NCI-H510A treated with DMSO at 0.1 percent for 48 hours (cell line): ENCODE measurements around the gene HECTD4.
"Not testable (repeated sequence)": the region's sequence is repeated elsewhere in the genome, so short reads cannot be mapped to it uniquely, and the experiment has no call there.

Experiments used
- DNase-seq: peaks from one replicate; lab custom pipeline; 2025; lab: John Stamatoyannopoulos, UW

Gene HECTD4, protein sequence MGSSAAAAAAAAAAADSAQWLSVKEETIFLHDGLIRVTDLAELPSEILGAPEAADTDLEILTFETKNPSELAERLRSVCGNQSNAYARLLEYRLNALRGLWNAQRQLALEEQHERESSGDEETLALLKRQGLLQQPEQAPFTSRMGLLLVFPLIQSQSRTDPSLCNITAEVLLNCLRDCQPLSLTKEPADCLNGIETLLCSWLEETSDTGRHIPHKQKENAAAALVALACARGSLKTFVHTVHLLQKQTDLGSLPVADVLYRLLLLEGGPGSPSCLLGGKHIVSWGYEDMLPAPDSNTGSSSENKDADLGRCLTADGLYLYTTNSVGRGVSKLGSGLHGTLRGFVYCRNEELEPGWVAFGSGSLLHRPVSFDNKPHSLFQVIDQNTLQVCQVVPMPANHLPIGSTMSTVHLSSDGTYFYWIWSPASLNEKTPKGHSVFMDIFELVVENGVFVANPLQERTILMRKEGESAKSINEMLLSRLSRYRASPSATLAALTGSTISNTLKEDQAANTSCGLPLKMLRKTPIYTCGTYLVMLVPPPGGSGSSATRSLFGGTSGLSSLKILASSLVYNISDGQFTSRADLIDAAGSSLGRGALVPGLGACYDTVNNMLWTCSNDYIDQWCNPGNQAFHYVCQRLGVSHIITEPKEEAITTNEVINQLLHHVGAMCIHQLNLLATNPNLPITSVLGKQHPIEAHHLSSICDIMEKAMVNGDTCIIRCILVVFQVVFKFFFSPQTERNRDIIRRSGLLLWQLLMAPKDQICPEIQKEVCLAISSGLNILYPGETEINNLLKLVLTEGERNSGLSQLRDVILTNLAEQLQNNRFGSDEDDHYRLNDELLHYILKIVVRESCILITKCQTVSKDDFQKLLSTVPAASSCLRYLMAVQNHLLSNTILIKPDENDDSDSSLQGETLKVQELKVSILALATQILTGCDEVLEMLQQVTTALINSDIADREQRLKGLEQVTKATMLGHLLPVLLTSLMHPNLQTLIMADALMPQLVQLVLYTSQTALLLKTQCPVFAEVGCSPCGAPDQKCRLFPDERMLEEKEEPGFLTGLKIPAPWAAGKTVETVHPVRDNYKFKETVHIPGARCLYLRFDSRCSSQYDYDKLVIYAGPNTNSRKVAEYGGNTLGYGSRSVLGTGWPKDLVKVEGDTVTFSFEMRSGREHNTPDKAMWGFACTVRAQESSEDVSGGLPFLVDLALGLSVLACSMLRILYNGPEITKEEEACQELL (N-terminal part only)

DNA sequence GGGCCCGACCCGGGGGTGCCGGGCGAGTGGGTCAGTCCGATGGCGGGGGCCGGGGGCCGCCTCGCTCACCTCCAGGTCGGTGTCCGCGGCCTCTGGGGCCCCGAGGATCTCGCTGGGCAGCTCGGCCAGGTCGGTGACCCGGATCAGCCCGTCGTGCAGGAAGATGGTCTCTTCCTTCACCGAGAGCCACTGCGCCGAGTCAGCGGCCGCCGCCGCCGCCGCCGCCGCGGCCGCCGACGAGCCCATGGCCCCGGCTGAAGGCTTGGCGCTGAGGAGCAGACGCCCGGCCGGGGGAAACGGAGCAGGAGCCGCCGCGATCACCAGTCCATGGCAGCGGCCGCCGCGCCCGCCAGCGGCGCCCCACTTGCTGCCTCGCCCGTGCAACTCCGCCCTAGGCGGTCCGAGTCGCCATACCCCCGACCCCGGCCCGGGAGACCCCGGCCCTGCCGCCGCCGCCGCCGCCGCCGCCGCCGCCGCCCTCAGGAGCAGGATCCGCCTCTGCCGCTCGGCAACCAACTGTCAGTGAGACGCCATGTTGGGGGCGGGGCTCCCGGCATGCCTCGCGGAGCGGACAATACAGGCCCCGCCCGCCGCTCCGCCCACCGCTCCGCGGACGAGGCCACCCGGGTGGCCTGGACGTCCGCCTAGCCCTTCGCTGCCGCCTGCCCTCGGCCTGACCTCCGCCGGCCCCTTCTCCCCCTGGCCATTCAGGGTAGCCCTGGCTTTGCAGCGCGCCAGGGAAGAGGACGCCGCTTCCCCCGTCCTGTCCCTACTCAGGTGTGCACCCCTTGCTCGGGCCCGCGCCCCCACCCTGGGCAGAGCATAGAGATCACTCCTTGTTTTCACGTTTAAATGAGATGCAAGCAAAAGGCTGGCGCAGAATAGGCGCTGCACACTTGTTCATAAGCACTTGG, at the start of gene HECTD4:
Gene HECTD4, minus strand, starts transcription at position 549 of the 914 bp plus-strand sequence. Its CDS starts 303 bp downstream, at position 246.
- peak; percentile 90 for DNase-seq

DNA sequence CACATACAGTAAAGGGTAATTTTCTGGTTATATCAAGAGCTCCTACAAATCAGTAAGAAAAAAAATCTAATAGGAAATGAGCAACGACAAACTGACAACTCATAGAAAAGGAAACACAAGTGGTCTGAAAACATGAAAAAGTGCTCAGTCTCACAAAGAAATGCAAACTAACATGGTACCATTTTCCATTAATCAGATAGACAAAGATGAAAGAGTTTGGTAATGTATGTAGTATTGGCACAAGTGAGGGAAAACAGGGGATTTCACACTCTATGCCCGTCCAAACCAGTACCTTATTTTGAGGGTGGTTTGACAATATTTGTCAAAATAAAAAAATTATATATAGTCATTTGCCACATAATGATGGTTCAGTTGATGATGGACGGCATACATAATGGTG, 49.7 kb upstream of the HECTD4 start:
- DNase-seq: no peak

DNA sequence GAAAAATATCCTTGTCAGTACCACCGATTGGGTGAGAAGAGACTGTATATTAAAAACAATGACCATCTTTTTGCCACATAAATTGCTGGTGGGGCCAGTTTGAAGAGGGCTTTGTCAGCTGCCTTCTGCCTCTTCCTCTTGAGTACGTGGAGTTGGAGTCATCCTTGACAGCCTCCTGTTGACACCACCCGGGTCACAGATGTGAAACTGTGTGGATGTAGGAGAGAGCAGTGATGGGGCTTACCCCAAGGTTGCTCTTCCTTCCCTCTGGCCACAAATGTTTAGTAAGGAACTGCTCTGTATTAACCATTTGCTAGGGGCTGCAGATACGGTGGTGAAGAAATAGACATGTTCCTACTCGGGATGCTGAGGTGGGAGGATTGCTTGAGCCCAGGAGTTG, 48.7 kb upstream of the HECTD4 start:
- DNase-seq: no peak

DNA sequence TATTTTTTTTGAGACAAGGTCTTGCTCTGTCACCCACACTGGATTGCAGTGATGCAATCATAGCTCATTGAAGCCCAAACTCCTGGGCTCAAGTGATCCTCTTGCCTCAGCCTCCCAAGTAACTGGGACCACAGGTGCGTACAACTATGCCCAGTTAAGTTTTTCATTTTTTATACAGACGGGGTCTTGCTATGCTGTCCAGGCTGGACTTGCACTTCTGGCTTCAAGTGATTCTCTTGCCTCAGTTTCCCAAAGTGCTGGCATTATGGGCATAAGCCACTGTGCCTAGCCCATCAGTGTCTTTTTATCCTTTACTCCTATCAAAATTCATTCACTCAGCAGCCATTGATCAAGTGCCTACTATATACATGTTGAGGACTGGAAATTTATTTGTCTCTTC, 45.5 kb upstream of the HECTD4 start:
- no peak for DNase-seq

DNA sequence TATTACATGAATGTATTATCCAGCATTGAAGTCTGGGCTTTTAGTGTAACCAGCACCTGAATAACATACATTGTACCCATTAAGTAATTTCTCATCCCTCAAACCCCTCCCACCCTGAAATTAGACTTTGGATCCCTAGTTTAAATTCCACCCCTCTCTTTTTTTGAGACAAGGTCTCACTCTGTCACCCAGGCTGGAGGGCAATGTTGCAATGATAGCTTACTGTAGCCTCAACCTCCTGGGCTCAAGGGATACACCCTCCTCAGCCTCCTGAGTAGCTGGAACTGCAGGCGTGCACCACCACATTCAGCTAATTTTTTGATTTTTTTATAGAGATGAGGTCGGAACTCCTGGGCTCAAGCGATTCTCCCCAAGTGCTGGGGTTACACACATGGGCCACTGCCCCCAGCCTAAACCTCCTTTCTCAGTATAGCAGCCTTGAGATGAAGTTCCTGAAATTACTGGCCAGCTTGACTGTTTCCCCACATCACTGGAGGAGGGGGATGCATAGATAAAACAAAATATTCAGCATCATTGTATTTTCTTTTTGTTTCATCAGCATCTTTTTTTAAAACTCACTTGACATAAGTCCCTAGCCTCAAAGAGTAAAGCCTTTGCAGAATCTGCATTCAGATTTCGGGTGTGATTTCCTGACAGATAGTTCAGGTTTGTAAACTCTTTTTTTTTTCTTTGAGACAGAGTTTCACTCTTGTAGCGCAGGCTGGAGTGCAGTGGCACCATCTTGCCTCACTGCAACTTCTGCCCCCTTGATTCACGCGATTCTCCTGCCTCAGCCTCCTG, 43.6 kb upstream of the HECTD4 start:
- DNase-seq: no peak

DNA sequence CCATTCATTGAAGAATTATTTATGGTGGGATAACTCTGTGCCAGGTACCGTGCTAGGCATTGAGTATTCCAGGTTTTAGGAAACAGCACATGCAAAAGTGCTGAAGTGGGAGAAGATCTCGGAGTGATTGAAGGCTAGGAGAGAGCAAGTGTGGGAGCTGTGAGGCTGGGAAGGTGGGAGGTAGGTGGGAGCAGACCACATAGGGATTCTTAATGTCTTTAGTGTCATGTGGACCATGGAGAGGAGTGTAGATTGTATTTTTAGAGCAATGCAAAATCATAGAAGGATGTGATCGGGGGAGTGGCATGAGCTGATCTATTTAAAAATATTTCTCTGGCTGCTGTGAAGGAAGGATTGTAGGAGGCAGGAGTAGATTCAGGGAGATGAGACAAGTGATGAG, 41.9 kb upstream of the HECTD4 start:
- DNase-seq: no peak

DNA sequence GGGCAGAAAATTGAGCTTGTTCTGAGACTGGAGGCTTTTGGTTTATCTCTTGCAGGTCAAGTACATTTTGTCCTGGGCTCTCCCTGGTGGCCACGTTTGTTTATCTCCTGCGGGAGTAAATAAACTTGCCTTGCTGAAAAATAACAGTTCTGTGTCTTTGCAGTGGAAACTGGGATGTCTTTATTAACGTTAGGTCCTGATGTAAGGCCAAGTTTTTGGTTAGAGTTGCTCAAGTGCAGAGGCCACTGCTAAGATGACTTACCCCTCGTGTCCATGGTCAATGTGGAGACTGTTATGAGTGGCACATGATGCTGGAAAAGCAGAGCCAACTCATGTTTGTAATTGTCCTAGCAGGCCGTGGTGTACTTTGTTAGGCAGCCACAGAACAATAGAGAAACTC, 40.3 kb upstream of the HECTD4 start:
- no peak for DNase-seq

DNA sequence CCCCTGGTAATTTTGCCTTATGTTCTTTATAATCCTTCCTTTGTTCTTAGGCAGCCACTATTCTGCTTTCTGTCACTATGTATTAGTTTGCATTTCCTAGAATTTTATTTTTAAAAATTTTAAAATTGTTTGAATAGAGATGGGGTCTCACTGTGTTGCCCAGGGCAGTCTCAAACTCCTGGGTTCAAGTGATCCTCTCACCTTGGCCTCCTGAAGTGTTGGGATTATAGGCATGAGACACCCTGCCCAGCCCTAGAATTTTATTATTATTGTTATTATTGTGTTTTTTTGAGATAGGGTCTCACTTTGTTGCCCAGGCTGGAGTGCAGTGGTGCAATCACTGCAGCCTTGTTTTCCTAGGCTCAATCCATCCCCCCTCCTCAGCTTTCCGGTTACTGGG, 39.1 kb upstream of the HECTD4 start:
- no peak for DNase-seq

DNA sequence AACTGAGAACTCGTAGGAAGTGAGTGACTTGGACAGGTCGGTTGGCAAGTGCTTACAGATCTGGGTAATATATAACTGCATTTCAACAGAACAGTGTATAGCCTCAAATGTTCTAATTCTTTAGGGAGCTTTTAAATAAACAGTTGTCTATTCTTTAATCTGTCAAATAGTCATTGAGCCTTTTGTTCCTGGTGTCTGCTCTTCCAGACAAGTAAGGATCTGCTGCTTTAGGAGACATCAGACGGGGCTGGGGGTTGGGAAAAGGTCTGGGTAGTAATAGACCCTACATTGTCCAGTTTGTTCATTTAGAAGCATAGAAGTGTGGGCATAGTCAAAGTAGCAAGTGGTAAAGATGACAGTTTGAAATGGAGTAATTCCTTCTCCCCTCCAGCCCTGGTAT, 38.5 kb upstream of the HECTD4 start:
- DNase-seq: no peak

DNA sequence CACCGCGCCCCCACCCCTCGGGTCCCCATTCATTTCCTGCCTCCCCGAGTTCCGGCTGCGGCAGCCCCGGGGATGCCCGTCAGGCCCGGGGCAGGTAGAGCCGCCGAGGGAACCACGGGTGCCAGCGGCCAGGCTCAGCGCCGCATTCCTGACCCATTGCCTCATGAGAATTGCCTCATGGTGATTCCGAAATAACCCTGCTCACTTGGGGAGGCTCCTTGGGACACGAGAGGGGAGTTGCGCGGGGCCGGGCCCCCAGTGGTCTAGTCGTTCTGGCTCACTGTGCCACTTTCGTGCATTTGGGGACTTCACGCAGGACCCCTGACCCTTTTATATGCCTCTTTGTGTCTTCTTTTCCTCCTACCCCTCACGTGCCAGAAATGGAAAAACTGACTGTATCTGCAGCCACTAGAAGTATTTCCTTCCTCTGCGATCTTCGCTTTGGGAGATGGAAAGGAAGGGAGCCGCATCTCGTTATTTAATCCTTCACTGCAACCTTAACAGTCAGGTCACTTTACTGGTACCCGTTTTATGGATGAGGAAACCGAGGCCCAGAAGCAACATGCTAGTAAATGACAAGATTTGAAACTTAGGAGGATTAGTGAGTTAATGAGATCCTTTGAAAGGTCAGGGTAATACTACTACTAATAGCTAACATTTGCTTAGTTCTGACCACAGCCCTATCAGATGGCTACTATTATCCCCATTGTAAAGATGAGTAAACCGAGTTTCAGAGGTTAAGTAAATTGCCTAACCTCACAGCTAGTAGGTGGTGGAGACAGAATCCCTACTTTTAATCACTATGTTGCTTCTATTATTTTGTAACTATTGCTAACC, 37.3 kb upstream of the HECTD4 start:
- DNase-seq: no peak

DNA sequence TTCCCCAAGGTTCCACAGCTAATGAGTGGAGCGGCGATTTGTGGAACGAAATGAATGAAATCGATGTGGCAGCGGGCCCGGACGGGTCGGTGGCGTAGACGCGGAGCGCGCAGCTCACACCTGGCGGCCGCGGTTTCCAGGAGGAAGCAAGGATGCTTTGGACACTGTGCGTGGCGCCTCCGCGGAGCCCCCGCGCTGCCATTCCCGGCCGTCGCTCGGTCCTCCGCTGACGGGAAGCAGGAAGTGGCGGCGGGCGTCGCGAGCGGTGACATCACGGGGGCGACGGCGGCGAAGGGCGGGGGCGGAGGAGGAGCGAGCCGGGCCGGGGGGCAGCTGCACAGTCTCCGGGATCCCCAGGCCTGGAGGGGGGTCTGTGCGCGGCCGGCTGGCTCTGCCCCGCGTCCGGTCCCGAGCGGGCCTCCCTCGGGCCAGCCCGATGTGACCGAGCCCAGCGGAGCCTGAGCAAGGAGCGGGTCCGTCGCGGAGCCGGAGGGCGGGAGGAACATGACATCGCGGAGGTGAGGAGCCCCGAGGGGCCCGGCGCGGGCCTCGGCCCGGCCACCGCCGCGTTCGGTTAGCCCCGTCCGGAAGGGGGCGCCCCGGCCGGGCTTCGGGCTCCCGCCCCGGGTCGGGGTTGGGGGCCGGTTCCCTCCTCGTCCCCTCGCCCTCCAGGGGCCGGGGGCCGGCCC, 36.5 kb upstream of the HECTD4 start, which contains the start of gene PTPN11:
Gene PTPN11, plus strand, starts transcription at position 340 of the 689 bp plus-strand sequence. Its CDS starts 165 bp downstream, at position 505.
- DNase-seq: peak; percentile 84

DNA sequence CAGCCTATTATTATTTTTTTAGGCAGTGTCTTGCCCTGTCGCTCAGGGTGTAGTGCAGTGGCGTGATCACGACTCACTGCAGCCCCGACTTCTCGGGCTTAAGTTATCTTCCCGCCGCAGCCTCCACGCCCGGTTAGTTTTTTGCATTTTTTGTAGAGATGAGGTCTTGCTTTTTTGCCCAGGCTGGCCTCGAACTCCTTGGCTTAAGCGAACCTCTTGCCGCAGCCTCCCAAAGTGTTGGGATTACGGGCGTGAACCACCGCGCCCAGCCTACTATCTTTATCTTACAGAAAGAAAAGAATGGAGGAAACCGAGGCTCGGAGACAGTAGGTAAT, 36.0 kb upstream of the HECTD4 start:
- no peak for DNase-seq

DNA sequence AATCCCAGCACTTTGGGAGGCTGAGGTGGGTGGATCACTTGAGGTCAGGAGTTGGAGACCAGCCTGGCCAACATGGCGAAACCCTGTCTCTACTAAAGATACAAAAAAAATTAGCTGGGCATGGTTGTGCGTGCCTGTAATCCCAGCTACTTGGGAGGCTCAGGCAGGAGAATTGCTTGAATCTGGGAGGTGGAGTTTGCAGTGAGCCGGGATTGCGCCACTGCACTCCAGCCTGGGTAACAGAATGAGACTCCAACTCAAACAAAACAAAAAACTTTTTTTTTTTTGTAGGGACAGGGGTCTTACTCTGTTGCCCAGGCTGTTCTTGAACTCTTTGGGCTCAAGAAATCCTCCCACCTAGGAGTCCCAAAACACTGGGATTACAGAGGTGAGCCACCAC, 33.2 kb upstream of the HECTD4 start:
- DNase-seq: not testable (repeated sequence)

DNA sequence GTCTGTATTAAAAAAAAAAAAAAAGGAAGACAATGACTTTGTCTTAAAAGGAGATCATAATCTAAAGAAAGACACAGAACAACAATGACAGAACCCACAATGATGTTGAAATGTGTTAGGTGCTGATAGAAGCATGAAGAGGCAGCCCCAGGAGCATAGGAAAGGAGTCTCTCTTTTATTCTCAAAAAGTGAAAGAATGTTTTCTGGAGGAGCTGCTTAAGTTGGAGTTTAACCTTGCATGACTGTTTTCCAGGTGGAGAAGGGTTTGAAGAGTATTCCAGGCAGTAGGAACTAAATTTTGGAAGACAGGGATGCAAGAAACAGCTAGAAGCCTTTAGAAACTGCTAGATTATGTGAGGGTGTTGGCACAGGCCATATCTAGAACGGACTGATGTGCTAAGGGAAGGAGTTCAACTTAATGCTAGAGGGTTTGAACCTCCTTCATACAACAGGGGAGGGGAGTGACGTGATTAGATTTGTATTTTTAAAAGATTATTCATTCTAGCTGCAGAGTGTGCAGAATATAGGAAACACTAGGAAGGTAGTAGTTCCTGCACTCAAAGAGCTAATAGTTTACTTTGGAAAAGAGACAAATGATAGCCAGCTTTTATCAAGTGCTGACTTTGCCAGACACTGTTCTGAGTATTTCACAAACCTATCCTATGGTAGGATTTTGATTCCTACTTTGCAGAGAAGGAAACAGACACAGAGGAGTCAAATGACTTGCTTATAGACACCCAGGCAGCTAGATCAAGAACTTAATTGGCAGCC, 31.8 kb upstream of the HECTD4 start:
- DNase-seq: no peak

DNA sequence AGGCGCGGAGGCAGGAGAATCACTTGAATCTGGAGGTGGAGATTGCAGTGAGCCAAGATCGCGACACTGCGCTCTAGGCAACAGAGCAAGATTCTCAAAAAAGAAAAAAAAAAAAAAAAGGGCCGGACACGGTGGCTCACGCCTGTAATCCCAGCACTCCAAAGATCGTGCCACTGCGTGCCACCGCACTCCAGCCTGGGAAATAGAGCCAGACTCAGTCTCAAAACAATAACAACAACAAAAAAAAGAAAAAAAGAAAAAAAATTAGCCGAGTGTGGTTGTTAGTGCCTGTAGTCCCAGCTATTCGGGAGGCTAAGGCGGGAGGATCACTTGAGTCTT, 27.6 kb upstream of the HECTD4 start:
- no peak for DNase-seq

DNA sequence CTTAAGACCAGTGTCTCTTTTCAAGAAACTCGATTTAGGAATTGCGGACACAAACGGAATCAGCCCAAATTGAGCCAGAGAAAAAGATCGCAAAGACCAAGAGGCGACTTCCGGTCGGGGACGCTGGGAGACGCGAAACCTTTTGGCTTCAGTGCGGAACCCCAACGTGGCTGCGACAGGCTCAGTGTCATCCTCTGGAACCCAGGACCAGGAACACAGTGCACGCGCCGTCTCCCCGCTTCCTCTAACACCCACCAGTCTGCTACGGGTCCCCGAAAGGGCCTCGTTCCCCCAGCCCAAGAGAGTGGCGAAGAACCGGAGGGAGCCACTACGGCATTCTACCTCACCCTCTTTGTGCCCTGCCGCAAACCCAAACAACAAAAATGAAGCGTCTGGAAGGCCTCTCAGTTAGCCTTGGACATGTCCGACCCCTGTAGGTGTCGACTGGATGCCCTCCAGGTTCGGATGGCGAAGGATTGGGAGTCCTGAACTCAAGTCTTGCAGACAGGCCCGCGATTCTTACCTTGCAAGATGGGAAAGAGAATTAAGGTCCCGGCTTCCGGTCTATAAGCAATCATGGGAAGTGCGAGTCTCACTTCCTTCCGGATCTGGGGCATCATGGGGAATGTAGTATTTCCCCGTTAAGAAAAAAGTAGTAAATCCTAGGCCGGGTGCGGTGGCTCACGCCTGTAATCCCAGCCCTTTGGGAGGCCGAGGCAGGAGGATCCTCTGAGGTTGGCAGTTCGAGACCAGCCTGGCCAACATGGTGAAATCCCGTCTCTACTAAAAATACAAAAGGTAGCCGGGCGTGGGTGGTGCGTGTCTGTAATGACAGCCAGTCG, 27.1 kb upstream of the HECTD4 start, which contains the start of gene RPL6:
Gene RPL6, minus strand, starts transcription at position 542 of the 842 bp plus-strand sequence. CDS start 949 bp downstream, outside the sequence.
- peak; percentile 92 for DNase-seq

DNA sequence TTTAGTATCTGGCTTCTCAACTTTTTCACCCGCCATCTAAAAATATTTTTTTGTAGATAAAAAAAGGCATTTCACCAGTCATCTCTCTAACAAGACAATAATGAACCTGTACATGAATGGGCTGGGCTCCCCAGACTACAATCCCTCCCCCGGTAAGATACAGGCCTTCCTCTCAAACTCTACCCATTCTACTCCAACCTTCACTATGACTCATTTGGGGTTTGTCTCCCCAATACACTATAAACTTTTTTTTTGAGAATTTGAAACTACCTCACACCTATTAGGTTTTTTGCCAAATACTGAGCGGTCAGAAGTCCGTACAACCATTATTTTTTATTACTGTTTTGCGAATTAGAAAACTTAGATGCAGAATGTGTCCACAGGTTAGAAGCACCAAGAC, 26.4 kb upstream of the HECTD4 start:
- DNase-seq: no peak
